HG02981 (cell line): ENCODE measurements around the gene CDC42EP5.

Experiments used
- ATAC-seq: cut with Tn5 transposase; IDR thresholded peaks from one replicate; pipeline ENCODE4 v1.9.1; 2021; ENCODE audit warnings: mild to moderate bottlenecking, moderate library complexity; ENCODE audit not compliant: unreplicated experiment

Gene CDC42EP5

DNA sequence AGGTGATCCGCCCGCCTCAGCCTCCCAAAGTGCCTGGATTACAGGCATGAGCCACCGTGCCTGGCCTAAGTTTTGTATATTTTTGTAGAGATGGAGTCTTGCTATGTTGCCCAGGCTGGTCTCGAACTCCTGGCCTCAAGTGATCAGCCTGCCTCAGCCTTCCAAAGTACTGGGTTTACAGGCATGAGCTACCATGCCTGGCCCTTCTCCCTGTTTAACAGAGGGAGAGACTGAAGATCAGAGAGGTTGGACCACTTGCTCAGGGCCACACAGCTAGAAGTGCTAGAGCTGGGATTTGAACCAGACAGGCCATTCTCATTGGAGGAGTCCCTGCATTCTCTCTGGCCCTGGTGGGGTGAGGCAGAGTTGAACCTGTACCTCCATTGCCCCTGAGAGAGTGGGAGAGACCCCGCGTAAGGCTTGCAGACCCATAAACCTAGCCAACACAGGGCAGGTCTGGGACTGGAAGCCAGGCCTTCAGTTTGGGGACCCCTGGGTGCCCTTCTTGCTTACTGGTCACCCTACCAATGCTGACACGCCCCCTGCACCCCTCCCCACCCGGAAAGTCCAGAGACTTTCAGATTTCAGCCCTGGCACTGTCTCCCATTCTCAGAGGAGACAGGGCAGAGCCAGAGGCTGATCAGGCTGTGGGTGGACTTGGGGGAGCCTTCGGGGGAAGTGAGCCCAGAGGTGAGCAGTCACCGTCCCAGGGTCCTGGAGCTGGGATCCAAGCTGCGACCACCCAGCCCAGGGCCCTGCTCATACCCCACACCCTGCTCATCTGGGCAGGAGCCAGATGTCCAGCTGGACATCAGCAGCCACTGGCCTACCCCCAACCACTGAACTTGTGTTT, 44.5 kb downstream of the CDC42EP5 start:
- no peak for ATAC-seq

DNA sequence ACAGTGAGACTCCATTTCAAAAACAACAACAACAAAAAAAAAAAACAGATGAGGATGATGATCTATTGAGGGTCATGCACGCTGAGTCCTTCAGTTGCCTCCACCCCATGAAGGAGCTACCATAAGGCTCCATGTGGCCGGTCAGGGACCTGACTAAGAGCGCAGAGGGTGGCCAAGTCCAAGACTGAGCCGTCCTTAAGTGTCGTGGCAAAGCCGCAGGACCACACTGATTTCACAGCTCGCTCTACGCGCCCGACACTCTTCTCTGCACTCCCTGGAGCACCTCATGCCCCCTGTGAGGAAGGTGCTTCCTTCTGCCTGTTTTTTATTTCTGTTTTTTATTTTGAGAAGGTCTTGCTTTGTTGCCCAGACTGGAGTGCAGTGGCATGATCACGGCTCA, 45.5 kb downstream of the CDC42EP5 start:
- ATAC-seq: no peak

DNA sequence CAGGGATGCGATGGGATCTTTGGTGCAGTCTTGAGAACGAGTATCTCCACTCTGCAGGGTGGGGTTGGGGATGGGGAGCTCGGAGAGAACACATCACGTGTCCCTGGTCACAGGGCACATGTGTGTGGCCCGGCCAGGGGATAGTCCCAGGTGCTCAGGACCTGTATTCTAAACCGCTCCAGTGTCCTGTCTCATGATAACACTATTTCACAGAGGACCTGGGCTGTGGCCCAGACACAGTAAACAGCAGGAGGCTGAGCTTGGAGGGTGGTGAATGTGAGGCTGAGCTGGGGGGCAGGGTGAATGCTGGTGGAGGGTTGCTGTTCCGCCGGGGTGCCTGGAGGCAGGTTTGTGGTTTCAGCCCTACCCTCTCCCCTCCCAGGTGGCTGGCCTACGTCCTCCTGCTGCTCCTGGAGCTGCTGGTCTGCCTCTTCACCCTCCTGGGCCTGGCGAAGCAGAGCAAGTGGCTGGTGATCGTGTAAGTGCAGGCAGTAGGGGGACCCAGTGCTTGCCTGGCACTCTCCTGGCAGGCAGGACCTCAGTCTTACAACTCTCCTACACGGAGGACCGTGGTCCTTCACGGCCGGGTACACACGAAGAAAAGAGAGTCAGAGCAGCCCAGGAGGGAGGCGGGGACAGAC, 46.7 kb downstream of the CDC42EP5 start:
- ATAC-seq: no peak

DNA sequence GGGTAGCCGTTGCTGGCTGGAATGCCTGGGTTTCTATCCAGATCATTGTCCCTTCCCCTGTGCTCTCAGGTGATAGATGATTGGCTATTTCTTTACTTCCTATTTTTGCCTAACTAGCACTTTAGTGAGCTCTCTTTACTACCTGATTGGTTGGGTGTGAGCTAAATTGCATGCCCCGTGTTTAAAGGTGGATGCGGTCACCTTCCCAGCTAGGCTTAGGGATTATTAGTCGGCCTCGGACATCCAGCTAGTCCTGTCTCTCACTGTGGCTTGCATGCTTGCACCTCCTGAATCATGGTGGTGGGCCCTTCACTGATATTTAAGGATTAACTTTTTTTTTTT, 47.7 kb downstream of the CDC42EP5 start:
- ATAC-seq: no peak

DNA sequence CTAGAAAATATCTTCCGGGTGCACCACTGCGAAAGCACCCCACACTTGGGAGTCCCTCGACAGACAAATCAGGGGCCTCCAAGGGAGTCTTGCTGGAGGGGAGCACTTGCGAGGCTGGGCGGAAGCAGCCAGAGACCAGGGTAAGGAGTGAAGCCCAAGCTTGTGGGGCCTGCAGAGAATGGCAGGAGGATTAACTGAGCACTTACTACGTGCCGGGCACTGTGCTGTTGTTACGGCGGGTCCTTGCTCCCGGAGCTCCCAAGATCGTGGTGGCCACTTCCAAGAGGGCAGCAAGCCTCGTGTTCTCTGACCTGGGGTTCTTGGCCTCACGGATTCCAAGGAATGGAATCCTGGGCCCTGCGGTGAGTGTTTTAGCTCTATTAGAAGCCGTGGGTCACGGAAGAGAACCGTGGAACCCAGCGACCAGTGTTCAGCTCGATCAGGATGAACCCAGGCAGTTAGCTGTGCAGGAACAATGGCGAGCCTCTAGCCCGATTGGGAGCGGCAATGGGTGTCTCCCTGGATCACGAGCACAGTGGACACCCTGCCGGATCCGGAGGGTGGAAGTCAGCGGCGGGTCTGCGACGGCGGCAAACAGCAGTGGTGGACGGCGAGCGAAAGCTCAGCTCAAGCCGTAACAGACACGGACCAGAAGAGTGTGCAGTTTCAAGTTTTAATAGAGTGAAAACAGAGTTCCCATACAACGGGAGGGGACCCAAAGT, 48.3 kb downstream of the CDC42EP5 start:
- ATAC-seq: no peak

DNA sequence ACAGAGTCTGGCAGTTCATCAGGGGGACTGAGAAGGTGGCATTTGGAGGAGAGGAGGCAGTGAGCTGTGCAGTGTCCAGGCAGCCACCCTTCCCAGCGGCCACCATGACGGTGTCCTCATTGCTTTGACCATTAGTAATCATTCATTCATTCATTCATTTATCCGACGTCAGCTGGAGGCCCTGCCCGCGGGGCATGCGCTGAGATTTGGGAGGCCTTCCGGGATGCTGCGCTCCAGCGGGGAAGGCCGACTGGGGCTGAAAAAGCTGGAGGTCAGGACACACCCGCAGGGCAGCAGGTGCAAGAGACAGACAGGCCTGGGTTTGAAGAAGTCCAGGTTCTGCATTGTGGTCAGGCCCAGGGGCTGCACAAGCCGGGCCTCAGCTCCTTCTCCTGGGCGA, 48.9 kb downstream of the CDC42EP5 start:
- no peak for ATAC-seq

DNA sequence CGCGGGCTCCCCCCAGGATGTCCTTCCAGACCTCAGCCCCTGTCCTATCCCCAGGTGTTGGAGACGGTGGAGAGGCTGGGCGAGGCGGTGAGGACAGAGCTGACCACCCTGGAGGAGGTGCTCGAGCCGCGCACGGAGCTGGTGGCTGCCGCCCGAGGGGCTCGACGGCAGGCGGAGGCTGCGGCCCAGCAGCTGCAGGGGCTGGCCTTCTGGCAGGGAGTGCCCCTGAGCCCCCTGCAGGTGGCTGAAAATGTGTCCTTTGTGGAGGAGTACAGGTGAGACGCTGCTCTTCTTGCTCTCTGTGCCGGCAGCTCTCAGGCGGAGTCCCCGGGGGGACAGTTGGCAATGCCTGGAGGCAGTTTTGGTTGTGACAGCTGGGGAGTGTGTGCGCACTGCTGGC, 51.0 kb downstream of the CDC42EP5 start:
- ATAC-seq: no peak

DNA sequence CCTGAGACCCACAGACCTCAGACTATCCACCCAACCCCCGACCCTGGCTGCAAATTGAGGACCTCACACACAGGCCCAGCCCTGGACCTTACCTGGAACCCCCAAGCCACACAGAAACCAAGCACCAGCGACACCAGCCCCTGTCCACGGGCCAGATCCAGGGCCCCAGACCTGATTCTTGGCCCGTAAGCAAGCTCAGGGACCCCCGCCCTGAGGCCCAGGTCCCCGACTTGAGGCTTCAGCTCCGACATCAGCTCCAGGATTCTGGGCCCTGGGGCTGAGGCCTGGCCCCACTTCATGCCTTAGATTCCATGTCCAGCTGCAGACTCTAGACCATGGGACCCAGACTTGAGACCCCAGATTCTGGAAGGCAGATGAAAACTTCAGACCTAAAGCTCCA, 51.6 kb downstream of the CDC42EP5 start:
- no peak for ATAC-seq

DNA sequence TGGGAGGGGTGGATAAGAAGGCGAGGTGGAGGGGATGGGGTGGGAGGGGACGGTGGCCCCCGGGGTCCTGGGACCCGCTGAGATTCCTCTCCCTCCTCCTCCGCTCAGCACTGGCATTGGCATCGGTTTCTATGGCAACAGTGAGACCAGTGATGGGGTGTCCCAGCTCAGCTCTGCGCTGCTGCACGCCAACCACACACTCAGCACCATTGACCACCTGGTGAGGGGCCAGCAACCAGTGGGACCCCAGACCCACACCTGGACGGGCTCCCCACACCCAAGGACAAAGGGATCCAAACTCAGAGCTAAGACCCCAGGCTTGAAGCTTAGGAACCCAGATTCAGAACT, 52.0 kb downstream of the CDC42EP5 start:
- ATAC-seq: no peak

DNA sequence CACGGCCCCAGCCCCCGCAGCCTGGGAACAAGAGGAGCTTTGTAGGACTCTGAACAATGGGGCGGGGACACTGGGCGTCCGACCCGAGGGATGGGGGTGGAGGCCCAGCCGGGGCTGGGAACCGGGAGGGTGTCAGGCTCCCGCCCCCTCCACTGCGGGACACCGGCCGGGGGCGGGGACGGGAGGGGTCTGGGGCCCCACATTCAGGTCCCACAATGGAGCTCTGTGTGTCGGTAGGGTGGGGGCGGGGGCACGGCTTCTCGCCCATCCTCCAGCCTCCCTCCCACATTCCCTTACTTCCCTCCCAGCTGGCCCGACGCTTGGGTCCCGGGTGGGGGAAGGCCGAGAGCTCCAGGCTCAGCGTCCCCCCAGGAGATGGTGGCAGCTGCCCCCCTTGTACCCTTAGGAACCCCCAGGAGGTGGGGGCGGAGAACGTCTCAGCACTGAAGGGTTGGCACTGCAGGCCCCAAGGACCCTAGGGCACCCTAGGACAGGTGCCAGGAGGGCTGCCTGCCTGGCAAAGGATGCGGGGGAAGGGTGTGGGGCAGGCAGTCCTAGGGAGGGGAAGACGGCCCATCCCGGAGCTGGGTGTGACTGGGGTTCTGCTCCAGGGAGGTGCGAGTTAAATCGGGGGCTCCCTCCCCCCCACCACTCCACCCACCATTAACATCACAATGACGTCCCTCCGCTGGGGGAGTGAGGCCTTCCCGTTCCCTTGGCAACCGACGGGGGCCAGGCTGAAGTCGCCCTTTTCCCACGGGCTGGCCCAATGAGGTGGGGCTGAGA, 52.5 kb downstream of the CDC42EP5 start:
- no peak for ATAC-seq

DNA sequence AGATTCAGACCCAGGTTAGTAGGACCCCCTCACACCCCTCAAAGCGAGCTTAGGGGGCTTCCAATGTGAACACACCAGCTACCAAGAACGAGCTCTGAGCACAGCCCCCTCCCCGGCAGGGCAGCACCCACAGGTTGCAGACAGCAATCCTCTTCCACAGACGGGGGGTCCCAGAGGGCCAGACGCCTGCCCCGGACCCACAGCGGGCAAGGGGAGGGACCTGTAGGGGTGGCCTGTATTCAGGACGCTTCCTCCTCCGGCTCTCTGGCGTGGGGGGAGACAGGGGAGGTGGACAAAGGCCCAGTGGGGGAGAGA, 53.1 kb downstream of the CDC42EP5 start:
- ATAC-seq: no peak

DNA sequence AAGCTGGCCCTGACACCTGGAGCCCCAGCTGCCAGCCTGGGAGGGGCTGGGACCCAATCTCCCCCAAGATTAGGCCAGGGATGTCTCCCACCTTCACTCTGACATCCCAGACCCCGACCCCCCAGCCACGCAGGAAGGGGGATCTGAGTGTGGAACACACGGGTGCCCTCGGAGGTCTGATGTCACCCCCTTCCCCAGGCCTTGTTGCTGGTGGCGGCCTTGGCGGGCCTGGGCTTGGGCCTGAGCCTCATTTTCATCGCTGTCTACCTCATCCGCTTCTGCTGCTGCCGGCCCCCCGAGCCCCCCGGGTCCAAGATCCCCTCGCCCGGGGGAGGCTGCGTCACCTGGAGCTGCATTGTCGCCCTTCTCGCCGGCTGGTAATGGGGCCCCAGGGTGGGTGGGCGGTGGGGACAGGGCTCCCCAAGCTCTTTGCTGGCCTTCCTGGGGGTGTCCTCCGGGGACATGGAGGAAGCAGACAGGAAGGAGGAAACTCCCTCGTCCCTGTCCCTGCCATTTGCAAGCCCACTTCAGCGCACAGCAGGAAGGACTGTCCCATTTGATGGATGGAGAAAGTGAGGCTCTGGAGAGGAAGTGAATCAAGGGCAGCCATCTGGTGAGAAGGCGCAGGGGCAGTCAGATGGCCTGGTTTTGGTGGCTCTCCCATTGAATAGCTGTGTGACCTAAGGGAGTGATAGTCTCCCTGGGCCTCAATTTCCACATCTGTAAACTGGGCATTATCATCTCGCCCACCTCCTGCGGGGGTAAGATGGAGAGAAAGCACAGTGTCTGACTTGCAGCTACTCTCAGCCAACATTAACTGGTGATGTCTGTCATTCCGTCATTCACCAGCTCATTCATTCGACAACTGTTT, 53.9 kb downstream of the CDC42EP5 start:
- no peak for ATAC-seq

DNA sequence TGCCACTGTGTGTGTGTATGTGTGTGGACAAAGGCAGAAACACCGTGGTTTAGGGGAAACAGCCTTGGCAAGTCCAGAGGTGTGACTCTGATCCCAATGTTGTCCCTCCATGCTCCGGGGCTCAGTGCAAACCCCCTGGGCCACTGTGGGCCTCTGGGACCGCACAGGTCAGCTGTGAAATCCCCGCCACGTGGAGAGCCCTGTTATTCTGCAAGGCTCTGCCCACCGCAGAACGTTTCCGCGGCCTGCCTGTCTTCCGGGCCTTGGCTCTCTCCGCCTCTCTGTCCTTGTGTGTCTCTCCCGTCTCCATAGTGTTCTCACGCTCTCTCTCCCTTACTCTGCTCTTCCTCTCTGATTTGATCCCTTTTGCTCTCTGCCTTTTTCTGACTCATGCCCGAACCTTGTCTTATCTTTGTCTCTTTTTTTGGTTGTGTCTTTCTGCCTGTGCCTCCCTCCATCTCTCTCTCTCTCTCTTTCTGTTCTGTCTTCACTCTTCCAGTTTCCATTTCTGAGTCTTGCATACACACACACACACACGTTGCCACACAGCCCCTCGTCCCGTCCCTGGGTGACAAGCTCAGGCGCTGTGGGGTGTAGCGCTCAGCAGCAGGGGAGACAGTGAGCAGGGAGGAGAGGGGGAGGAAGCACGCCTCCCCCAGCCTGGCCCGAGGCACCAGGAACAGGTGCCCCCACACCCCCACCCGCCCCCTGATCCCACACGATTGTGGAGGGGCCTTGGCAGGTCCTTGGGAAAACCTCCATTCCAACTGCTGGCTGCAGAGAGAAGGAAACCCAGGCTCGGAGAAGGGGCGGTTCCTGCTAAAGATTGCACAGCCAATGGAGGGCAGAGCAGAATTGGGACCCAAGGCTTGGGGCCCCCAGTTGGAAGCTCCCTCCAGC, 54.8 kb downstream of the CDC42EP5 start:
- no peak for ATAC-seq

DNA sequence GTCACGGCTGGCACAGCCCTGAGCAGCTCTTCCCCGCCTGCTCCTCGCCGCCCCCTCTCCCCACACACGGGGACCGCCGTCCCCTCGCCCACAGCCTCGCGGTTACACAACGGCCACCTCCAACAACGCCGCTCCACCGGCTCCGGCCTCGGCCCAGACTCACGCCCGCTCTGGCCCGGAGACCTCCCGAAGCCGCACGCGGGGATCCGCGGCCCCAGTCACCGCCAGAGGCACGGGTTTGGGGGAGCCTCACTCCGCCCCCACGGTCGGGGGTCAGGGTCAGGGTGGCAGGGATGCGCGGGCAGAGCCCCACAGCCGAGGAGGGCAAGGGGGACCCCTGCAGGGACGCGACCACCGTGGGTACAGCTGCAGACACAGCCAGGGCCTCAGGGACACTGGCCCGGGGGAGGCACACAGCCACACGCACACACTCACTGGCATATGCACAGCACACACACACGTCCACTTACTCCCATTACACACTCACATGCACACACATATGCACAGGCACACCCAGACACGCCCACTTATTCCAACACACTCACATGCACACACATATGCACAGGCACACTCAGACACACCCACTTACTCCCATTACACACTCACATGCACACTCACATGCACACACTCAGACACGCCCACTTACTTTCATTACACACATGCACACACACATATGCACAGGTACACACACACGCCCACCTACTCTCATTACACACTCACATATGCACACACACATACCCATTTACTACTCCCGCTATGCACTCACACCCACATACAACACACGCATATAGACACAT, 56.2 kb downstream of the CDC42EP5 start:
- no peak for ATAC-seq

DNA sequence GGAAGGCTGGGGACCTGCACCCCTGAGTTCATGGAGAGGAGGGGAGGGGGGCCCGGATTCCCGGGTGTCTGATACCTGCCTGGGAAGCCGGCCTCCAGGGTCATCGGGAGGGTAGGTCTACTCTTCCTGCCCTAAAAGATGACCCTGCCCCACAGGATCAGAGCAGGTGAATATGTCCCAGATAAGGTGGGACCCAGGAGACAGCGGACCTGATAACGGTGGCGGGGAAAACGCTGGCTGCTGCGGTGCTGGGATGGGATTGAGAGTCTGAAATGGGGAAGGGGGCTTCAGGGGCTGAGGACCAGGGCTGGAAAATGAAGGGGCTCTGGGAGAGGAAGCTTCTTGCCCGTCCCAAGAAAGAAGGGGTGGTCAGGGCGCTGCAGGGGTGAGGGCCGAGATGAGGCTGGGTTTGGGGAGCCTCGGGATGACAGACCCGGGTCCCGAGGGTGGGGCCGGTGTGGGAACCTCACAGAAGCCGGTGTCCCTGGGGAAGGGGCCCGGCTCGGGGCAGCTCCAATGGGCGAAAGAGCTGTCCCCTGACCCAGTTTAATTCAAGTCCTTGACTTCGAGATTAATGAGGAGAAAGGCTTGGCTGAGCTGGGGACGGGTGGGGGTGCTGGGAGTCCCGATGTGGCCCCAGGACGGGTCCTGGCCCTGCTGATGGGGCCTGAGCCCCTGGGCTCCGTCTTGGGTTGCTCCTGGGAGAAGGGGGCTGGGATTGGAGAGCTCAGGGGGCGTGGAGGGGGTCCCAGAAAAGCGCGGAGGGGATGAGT, 57.0 kb downstream of the CDC42EP5 start:
- no peak for ATAC-seq

DNA sequence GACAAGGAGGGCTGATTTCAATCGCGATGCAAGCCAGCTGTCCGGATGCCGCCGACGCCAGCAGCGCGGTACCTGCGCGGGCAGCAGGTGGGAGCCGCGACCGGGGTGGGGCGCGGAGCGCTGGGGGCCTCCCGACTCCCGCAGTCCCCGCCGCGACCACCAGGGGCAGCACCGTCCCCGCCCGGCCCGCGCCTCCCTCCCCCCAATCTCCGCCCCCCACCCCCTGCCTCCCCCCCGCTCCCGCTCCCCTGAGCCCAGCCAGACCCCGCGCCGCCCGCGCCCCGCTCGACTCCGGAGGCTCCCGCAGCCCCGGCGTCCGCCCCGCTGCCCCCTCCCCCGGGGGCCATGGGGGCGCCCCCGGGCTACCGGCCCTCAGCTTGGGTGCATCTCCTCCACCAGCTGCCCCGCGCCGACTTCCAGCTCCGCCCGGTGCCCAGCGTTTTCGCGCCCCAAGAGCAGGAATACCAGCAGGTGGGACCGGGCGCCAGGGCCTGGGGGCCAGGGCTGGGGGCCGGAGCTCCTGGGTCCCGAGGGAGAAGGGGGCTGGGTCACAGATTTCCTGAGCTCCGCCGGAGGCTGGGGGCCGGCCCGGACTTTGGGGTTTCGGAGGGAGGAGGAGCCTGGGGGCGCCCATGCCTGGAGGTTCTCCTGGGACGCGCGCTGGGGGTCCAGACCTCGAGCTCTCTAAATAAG, 57.7 kb downstream of the CDC42EP5 start, which contains the start of gene TTYH1:
TTYH1 (plus strand) TSS at position 257 of the 693 bp plus-strand sequence; CDS start at position 346, 89 bp downstream.
- ATAC-seq: no peak
